ENCODE data around the gene NRXN3.

GRCh38 chr14:78509516-78509915 lies 339.3 kb downstream of the NRXN3 start:
- TF ChIP-seq CTCF (tag by site-specific recombination; IDR thresholded peaks at IDR 0.05) (no peak), WT1 (tag by site-specific recombination; IDR thresholded peaks at IDR 0.05) (no peak), TCF7L2 (IDR thresholded peaks at IDR 0.05; ENCODE audit: borderline replicate concordance, low read depth, low read length) (no peak), ZNF121 (tag by site-specific recombination; IDR thresholded peaks at IDR 0.05) (no peak), ZNF274 (IDR thresholded peaks at IDR 0.05; ENCODE audit: low read length) (no peak), ZNF274 (tag by site-specific recombination; IDR thresholded peaks at IDR 0.05; ENCODE audit: borderline replicate concordance) (no peak), ZNF112 (tag by site-specific recombination; IDR thresholded peaks at IDR 0.05) (no peak), REST (tag by site-specific recombination; IDR thresholded peaks at IDR 0.05) (no peak), ZNF785 (tag by site-specific recombination; IDR thresholded peaks at IDR 0.05) (no peak), PBX3 (CRISPR knock-in tag; IDR thresholded peaks at IDR 0.05) (no peak)
- TF ChIP-seq, protein P1, sequence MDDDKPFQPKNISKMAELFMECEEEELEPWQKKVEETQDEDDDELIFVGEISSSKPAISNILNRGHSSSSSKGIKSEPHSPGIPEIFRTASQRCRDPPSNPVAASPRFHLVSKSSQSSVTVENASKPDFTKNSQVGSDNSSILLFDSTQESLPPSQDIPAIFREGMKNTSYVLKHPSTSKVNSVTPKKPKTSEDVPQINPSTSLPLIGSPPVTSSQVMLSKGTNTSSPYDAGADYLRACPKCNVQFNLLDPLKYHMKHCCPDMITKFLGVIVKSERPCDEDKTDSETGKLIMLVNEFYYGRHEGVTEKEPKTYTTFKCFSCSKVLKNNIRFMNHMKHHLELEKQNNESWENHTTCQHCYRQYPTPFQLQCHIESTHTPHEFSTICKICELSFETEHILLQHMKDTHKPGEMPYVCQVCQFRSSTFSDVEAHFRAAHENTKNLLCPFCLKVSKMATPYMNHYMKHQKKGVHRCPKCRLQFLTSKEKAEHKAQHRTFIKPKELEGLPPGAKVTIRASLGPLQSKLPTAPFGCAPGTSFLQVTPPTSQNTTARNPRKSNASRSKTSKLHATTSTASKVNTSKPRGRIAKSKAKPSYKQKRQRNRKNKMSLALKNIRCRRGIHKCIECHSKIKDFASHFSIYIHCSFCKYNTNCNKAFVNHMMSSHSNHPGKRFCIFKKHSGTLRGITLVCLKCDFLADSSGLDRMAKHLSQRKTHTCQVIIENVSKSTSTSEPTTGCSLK (tag by site-specific recombination; IDR thresholded peaks at IDR 0.05) = no peak
- TF ChIP-seq, protein P2, sequence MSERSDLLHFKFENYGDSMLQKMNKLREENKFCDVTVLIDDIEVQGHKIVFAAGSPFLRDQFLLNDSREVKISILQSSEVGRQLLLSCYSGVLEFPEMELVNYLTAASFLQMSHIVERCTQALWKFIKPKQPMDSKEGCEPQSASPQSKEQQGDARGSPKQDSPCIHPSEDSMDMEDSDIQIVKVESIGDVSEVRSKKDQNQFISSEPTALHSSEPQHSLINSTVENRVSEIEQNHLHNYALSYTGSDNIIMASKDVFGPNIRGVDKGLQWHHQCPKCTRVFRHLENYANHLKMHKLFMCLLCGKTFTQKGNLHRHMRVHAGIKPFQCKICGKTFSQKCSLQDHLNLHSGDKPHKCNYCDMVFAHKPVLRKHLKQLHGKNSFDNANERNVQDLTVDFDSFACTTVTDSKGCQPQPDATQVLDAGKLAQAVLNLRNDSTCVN (tag by site-specific recombination; optimal IDR thresholded peaks at IDR 0.05) = no peak
